Epithelial cell of proximal tubule (primary cell): Measurements from ENCODE around the gene JPT1. TPM values are rescaled to one million over a fixed set of nuclear protein-coding genes. Genes with fewer than 3 reads are reported as not detected.
A peak's percentile ranks its signal among the peaks of the same experiment; 100 is the strongest.

Experiments
- DNase-seq: peaks from one replicate; pipeline ENCODE4 v3.0.0-alpha.2; 2011; ENCODE audit warnings: low read depth
- H3K4me3 ChIP-seq: 2 replicates; pipeline ENCODE4 v1.5.1; 2011; ENCODE audit warnings: low read depth, mild to moderate bottlenecking, low read length
- CTCF ChIP-seq: conservative IDR thresholded peaks from 2 replicates; pipeline ENCODE4 v1.5.1; 2012; ENCODE audit warnings: low read depth, mild to moderate bottlenecking, low read length
- total RNA-seq: library from RNA; depleted of rRNA; stranded (reverse); fragments of >200 nt; gene quantifications from 2 replicates; pipeline ENCODE4 v1.2.3, GENCODE V29; 2015

The JPT1 gene
- total RNA-seq, 1 donor from 2014 or later: 539 TPM

- no peak overlapping the region for H3K4me3 ChIP-seq
- DNase-seq: no peak
- no peak for TF ChIP-seq CTCF
Observed at GRCh38 chr17:75116737-75117136, 37.6 kb downstream of the JPT1 start.

- H3K4me3 ChIP-seq: no peak overlapping the region
- no peak for TF ChIP-seq CTCF
- DNase-seq: no peak
Observed at GRCh38 chr17:75115555-75115954, 38.8 kb downstream of the JPT1 start.

GRCh38 chr17:75114552-75115314, 39.6 kb downstream of the JPT1 start:
- DNase-seq: no peak
- TF ChIP-seq CTCF: no peak
- peak overlapping the region; percentile 55 for H3K4me3 ChIP-seq

DNA sequence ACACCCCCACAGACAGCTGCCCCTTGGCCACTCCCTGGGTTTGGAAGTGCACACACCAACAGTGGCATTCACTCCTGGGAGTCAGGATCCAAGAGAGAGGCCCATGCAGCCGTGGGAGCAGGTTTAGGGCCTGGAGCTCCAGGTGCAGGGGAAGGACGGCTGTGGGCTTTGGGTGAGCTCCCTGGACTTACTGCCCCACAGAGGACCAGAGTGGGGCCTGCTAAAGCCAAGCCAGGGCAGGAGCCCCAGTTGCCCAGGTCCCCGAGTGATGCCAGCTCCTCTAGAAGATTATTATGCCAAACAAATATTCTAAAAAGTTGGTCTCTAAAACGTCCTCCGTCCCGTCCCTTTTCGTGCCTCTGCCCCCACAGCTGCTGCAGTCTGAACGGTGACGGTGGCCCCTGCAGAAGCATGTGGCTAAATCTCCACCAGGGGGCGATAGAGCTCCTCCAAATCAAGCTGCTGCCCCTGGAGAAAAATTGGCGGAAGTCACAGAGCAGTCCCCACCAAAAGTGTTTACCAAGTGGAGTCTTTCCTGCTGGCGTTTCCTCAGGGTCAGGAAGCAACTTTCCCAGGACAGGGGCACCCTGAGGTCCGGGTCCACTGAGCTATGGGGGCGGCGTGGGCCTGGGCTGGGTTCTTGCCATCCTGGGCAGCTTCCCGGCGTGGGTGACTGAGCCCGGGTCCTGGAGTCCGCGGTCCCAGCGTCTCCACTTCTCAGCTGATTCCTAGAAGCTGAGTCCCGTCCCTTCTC, 40.3 kb downstream of the JPT1 start:
- peak; percentile 42 for DNase-seq
- H3K4me3 ChIP-seq: peak overlapping the region; percentile 55
- TF ChIP-seq CTCF: peak; percentile 96

GRCh38 chr17:75111777-75112335, 42.5 kb downstream of the JPT1 start:
- DNase-seq: no peak
- peak overlapping the region; percentile 24 for H3K4me3 ChIP-seq
- TF ChIP-seq CTCF: no peak

DNA sequence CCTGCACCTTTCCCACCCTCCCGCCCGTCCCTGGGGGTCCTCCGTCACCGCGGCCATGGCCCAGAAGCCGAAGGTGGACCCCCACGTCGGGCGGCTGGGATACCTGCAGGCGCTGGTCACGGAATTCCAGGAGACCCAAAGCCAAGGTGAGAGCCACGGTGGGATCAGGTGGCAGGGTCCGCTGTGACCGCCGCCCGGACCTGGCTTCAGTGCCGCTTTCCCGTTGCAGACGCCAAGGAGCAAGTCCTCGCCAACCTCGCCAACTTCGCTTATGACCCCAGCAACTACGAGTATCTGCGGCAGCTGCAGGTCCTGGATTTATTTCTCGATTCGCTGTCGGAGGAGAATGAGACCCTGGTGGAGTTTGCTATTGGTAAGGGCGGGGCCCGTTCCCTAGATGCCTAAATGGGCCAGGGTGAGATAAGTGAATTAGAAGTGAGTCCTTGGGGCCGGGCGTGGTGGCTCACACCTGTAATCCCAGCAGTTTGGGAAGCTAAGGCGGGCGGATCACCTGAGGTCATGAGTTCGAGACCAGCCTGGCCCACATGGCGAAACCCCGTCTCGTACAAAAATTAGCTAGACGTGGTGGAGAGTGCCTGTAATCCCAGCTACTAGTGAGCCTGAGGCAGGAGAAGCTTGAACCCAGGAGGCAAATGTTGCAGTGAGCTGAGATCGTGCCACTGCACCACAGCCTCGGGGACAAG, 43.9 kb downstream of the JPT1 start:
- DNase-seq: no peak
- H3K4me3 ChIP-seq: peak overlapping the region; percentile 71
- TF ChIP-seq CTCF: no peak
